ENCODE measurements around the gene TLN1.

DNA sequence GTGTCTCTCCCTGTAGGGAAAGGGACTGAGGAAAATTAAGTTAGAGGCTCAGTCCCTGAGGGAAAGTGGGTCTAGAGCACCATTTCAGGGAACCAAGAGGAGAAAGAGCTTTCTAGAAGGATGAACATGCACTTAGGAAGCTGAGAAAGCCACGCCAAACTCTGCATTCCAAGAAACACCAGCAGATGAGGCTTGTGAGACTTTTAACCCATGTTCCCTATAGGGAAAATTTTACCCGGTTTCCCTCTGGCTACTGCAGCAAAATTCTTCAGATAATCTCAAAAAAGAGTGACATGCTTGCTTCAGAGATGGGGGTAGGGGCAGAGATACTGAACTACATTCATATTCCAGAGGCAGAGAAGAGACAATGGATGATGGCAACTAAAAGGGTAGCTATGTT, 8.6 kb downstream of the TLN1 start:
- TF ChIP-seq, protein P1, sequence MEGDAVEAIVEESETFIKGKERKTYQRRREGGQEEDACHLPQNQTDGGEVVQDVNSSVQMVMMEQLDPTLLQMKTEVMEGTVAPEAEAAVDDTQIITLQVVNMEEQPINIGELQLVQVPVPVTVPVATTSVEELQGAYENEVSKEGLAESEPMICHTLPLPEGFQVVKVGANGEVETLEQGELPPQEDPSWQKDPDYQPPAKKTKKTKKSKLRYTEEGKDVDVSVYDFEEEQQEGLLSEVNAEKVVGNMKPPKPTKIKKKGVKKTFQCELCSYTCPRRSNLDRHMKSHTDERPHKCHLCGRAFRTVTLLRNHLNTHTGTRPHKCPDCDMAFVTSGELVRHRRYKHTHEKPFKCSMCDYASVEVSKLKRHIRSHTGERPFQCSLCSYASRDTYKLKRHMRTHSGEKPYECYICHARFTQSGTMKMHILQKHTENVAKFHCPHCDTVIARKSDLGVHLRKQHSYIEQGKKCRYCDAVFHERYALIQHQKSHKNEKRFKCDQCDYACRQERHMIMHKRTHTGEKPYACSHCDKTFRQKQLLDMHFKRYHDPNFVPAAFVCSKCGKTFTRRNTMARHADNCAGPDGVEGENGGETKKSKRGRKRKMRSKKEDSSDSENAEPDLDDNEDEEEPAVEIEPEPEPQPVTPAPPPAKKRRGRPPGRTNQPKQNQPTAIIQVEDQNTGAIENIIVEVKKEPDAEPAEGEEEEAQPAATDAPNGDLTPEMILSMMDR (conservative IDR thresholded peaks at IDR 0.05; ENCODE audit: low read depth in 2 of 2): no peak
- TF ChIP-seq ZNF331 (CRISPR knock-in tag; IDR thresholded peaks at IDR 0.05; ENCODE audit: low read depth) (no peak), CREB1 (CRISPR knock-in tag; IDR thresholded peaks at IDR 0.05; ENCODE audit: low read depth) (no peak), JUNB (IDR thresholded peaks at IDR 0.05; ENCODE audit: unreplicated experiment) (no peak)
- TF ChIP-seq, protein P2, sequence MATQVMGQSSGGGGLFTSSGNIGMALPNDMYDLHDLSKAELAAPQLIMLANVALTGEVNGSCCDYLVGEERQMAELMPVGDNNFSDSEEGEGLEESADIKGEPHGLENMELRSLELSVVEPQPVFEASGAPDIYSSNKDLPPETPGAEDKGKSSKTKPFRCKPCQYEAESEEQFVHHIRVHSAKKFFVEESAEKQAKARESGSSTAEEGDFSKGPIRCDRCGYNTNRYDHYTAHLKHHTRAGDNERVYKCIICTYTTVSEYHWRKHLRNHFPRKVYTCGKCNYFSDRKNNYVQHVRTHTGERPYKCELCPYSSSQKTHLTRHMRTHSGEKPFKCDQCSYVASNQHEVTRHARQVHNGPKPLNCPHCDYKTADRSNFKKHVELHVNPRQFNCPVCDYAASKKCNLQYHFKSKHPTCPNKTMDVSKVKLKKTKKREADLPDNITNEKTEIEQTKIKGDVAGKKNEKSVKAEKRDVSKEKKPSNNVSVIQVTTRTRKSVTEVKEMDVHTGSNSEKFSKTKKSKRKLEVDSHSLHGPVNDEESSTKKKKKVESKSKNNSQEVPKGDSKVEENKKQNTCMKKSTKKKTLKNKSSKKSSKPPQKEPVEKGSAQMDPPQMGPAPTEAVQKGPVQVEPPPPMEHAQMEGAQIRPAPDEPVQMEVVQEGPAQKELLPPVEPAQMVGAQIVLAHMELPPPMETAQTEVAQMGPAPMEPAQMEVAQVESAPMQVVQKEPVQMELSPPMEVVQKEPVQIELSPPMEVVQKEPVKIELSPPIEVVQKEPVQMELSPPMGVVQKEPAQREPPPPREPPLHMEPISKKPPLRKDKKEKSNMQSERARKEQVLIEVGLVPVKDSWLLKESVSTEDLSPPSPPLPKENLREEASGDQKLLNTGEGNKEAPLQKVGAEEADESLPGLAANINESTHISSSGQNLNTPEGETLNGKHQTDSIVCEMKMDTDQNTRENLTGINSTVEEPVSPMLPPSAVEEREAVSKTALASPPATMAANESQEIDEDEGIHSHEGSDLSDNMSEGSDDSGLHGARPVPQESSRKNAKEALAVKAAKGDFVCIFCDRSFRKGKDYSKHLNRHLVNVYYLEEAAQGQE (IDR thresholded peaks at IDR 0.05; ENCODE audit: unreplicated experiment): no peak
